OCI-LY3 (cell line): ENCODE data around the gene GM2A.

Experiments
- H2AFZ ChIP-seq: fragments of 200-600, 300-600 bp; shearing (Covaris generic); 2 replicates; pipeline ENCODE4 v1.6.0; 2014; ENCODE audit warnings: antibody characterized with exemption, low read depth, low read length
- H3K27ac ChIP-seq: fragments of 200-600, 300-600 bp; sonication (generic); 2 replicates; pipeline ENCODE4 v1.5.1; 2014; ENCODE audit warnings: mild to moderate bottlenecking, low read length, moderate library complexity, mixed read lengths
- H3K27me3 ChIP-seq: fragments of 200-600, 300-600 bp; sonication (generic); 2 replicates; pipeline ENCODE4 v1.6.1; 2014; ENCODE audit warnings: low read depth, low read length, mixed read lengths
- H3K36me3 ChIP-seq: fragments of 200-600, 300-600 bp; sonication (generic); replicated peaks from 2 replicates; pipeline ENCODE3; 2014; ENCODE audit warnings: low read depth, low read length, mixed read lengths
- H3K4me1 ChIP-seq: fragments of 300-600, 200-600 bp; sonication (generic); 2 replicates; pipeline ENCODE4 v1.6.1; 2014; ENCODE audit warnings: low read length, mixed read lengths
- H3K4me2 ChIP-seq: fragments of 200-600, 300-600 bp; sonication (generic); 2 replicates; pipeline ENCODE4 v1.6.1; 2014; ENCODE audit warnings: low read length, mixed read lengths
- H3K4me3 ChIP-seq: fragments of 300-600, 200-600 bp; sonication (generic); 2 replicates; pipeline ENCODE4 v1.5.1; 2014; ENCODE audit warnings: antibody characterized with exemption, mild to moderate bottlenecking, low read length, moderate library complexity
- H3K79me2 ChIP-seq: fragments of 300-600, 200-600 bp; shearing (Covaris generic); 2 replicates; pipeline ENCODE4 v1.6.1; 2014; ENCODE audit warnings: mild to moderate bottlenecking, low read length, mixed read lengths
- H3K9ac ChIP-seq: fragments of 300-600, 200-600 bp; shearing (Covaris generic); 2 replicates; pipeline ENCODE4 v1.6.0; 2014; ENCODE audit warnings: mild to moderate bottlenecking, low read length, moderate library complexity
- H3K9me3 ChIP-seq: fragments of 200-600, 300-600 bp; shearing (Covaris generic); 2 replicates; pipeline ENCODE4 v1.6.1; 2014; ENCODE audit warnings: low read length, mixed read lengths; ENCODE audit not compliant: insufficient read depth
- H4K20me1 ChIP-seq: fragments of 200-600, 300-600 bp; sonication (generic); 2 replicates; pipeline ENCODE4 v1.6.1; 2016; ENCODE audit warnings: low read length, mixed read lengths; ENCODE audit not compliant: insufficient read depth
- EZH2phosphoT487 ChIP-seq: fragments of 200-600 bp; shearing (Covaris generic); IDR thresholded peaks from 2 replicates; pipeline ENCODE4 v1.6.1; 2018; ENCODE audit warnings: antibody characterized with exemption, mixed run types, low read depth
- TF ChIP-seq, protein P1 (sequence below): fragments of 200-600, 300-600 bp; sonication (generic); IDR thresholded peaks from 2 replicates; pipeline ENCODE4 v1.5.1; 2014; ENCODE audit warnings: antibody characterized with exemption, low read length, low read depth

GM2A gene

DNA sequence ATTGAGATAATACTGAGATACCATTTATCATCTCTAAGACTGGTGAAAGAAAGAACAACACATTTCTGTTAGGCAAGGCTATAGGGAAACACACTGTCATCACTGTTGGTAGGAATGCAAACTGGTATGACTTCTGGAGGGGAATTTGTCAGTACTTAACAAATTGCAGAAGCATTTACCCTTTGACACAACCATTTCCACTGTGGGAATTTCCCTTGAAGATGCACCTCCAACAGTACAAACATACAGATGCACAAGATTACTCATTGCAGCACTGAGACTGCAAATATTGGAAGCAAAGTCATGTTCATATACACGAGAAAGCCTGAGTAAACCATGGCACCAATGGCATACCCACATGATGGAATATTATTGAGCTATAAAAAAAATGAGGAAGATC is 17.6 kb downstream of the GM2A start:
- H3K36me3 ChIP-seq: peaks cover 43% of the 10 kb centered on the region
- TF ChIP-seq, protein P1, sequence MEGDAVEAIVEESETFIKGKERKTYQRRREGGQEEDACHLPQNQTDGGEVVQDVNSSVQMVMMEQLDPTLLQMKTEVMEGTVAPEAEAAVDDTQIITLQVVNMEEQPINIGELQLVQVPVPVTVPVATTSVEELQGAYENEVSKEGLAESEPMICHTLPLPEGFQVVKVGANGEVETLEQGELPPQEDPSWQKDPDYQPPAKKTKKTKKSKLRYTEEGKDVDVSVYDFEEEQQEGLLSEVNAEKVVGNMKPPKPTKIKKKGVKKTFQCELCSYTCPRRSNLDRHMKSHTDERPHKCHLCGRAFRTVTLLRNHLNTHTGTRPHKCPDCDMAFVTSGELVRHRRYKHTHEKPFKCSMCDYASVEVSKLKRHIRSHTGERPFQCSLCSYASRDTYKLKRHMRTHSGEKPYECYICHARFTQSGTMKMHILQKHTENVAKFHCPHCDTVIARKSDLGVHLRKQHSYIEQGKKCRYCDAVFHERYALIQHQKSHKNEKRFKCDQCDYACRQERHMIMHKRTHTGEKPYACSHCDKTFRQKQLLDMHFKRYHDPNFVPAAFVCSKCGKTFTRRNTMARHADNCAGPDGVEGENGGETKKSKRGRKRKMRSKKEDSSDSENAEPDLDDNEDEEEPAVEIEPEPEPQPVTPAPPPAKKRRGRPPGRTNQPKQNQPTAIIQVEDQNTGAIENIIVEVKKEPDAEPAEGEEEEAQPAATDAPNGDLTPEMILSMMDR: no peak
- TF ChIP-seq EZH2phosphoT487: no peak
- H4K20me1 ChIP-seq: no peaks in the 10 kb centered on the region; the same call in 1 of the 2 replicates
- H3K79me2 ChIP-seq: no peaks in the 10 kb centered on the region
- no peaks in the 10 kb centered on the region for H3K27me3 ChIP-seq
- H3K9me3 ChIP-seq: no peaks in the 10 kb centered on the region
- H3K4me3 ChIP-seq: peak overlapping the region; percentile 35
- H3K9ac ChIP-seq: no peak overlapping the region
- peak overlapping the region; percentile 67 for H3K4me2 ChIP-seq
- no peak overlapping the region for H2AFZ ChIP-seq
- H3K4me1 ChIP-seq: peaks cover 24% of the 10 kb centered on the region
- H3K27ac ChIP-seq: peak overlapping the region; percentile 79

GRCh38 chr5:151271336-151271735 is 18.4 kb downstream of the GM2A start:
- peak overlapping the region; percentile 67 for H3K4me2 ChIP-seq
- TF ChIP-seq, protein P1: no peak
- TF ChIP-seq EZH2phosphoT487: no peak
- no peaks in the 10 kb centered on the region for H4K20me1 ChIP-seq
- H3K4me3 ChIP-seq: no peak overlapping the region; the same call in 1 of the 2 replicates
- H3K9me3 ChIP-seq: no peaks in the 10 kb centered on the region
- peaks cover 40% of the 10 kb centered on the region for H3K36me3 ChIP-seq
- no peaks in the 10 kb centered on the region for H3K27me3 ChIP-seq
- no peaks in the 10 kb centered on the region for H3K79me2 ChIP-seq
- no peak overlapping the region for H3K9ac ChIP-seq
- H2AFZ ChIP-seq: no peak overlapping the region
- peaks cover 24% of the 10 kb centered on the region for H3K4me1 ChIP-seq
- peak overlapping the region; percentile 79 for H3K27ac ChIP-seq

- TF ChIP-seq, protein P1: no peak
- TF ChIP-seq EZH2phosphoT487: no peak
- no peaks in the 10 kb centered on the region for H4K20me1 ChIP-seq
- no peaks in the 10 kb centered on the region for H3K27me3 ChIP-seq
- peaks cover 20% of the 10 kb centered on the region for H3K36me3 ChIP-seq
- no peaks in the 10 kb centered on the region for H3K9me3 ChIP-seq
- H3K79me2 ChIP-seq: no peaks in the 10 kb centered on the region
- no peak overlapping the region for H3K9ac ChIP-seq
- H3K4me1 ChIP-seq: peaks cover 21% of the 10 kb centered on the region
- no peak overlapping the region for H3K27ac ChIP-seq
- no peak overlapping the region for H2AFZ ChIP-seq
- H3K4me2 ChIP-seq: no peak overlapping the region
- H3K4me3 ChIP-seq: no peak overlapping the region
Measured at GRCh38 chr5:151274666-151275065, 21.7 kb downstream of the GM2A start.

GRCh38 chr5:151275803-151276202 is 22.8 kb downstream of the GM2A start:
- no peak overlapping the region for H2AFZ ChIP-seq

More at GRCh38 chr5:151275803-151276202, 22.8 kb downstream of the GM2A start:
- peaks cover 13% of the 10 kb centered on the region for H3K36me3 ChIP-seq
- no peaks in the 10 kb centered on the region for H4K20me1 ChIP-seq
- no peak for TF ChIP-seq EZH2phosphoT487
- TF ChIP-seq, protein P1: no peak
- H3K9ac ChIP-seq: no peak overlapping the region
- no peak overlapping the region for H3K27ac ChIP-seq
- no peak overlapping the region for H3K4me2 ChIP-seq
- peaks cover 9% of the 10 kb centered on the region for H3K4me1 ChIP-seq
- H3K9me3 ChIP-seq: no peaks in the 10 kb centered on the region
- no peak overlapping the region for H3K4me3 ChIP-seq
- no peaks in the 10 kb centered on the region for H3K79me2 ChIP-seq
- H3K27me3 ChIP-seq: no peaks in the 10 kb centered on the region
